HCT116 (cell line): ENCODE results near the gene BSPRY. TPM values are rescaled to one million over a fixed set of nuclear protein-coding genes. Genes with fewer than 3 reads are reported as not detected.

Experiments used
- ATAC-seq: fragments of 200-7000 bp; cut with Tn5 transposase; 2 replicates; pipeline ENCODE4 v1.9.1; 2020; ENCODE audit warnings: mild to moderate bottlenecking, moderate library complexity
- BruUV-seq: library from RNA; stranded (reverse); fragments of 400-500 nt; replicated peaks from 2 replicates; lab custom pipeline; 2021; lab: Mats Ljungman, UMichigan
- CTCF ChIA-PET: fragments of 300-600 bp; sonication (Branson Sonifier 250); formaldehyde crosslinking; loops from one replicate; lab custom pipeline; 2021; ENCODE audit warnings: antibody characterized with exemption; lab: Charles Lee
- POLR2A ChIA-PET: fragments of 300-600, 350-600 bp; sonication (Branson Sonifier 250); formaldehyde crosslinking; loops from one replicate; lab custom pipeline; 2021; ENCODE audit warnings: antibody characterized with exemption; lab: Charles Lee
- RAD21 ChIA-PET, 2 experiments: fragments of 300-600 bp; sonication (Branson Sonifier 250); formaldehyde crosslinking; loops; one replicate each; lab custom pipeline; 2023; ENCODE audit warnings: low total read pairs in 2 of 2; ENCODE audit not compliant: uncharacterized antibody in 2 of 2, unreplicated experiment in 2 of 2, low non-redundant PET in 1 of 2; lab: Charles Lee
- DNase-seq: peaks from one replicate; pipeline ENCODE4 v3.0.0-alpha.2; 2010; ENCODE audit warnings: low read depth, low spot score
- H2AFZ ChIP-seq: fragments of 200-600 bp; shearing (Covaris generic), sonication (generic); 2 replicates; pipeline ENCODE4 v1.6.1; 2017; ENCODE audit warnings: low read depth, mixed run types, mixed read lengths, antibody characterized with exemption, low read length; ENCODE audit not compliant: poor library complexity, severe bottlenecking
- H3K27ac ChIP-seq: 2 replicates; pipeline ENCODE4 v1.5.1; 2012; ENCODE audit warnings: low read depth, low read length
- H3K27me3 ChIP-seq: fragments of 200-600 bp; sonication (generic); 2 replicates; pipeline ENCODE4 v1.6.1; 2016; ENCODE audit warnings: mixed run types, low read length, mixed read lengths; ENCODE audit not compliant: insufficient read depth
- H3K36me3 ChIP-seq, 2 experiments: fragments of 200-500 bp in 1 of 2; fragments of 200-600 bp in 1 of 2; sonication (Bioruptor generic) in 1 of 2; sonication (generic) in 1 of 2; 2 replicates each; pipeline versions ENCODE4 v1.5.1 to v1.6.1; 2014 to 2016; ENCODE audit warnings: low read length in 2 of 2, inconsistent platforms in 1 of 2, mixed read lengths in 1 of 2, mixed run types in 1 of 2; ENCODE audit not compliant: insufficient read depth in 2 of 2, control insufficient read depth in 1 of 2
- H3K4me1 ChIP-seq, 2 experiments: fragments of 200-600 bp in 1 of 2; sonication (generic) in 1 of 2; 2 replicates each; pipeline versions ENCODE4 v1.5.1 to v1.6.1; 2012 to 2017; ENCODE audit warnings: low read length in 2 of 2, inconsistent platforms in 1 of 2, mild to moderate bottlenecking in 1 of 2, mixed read lengths in 1 of 2, mixed run types in 1 of 2, moderate library complexity in 1 of 2; ENCODE audit not compliant: insufficient read depth in 2 of 2, control insufficient read depth in 1 of 2
- H3K4me2 ChIP-seq: fragments of 200-600 bp; sonication (generic); 2 replicates; pipeline ENCODE4 v1.6.1; 2017; ENCODE audit warnings: mixed run types, low read length, mixed read lengths
- H3K4me3 ChIP-seq, 2 experiments: fragments of 200-600 bp in 1 of 2; sonication (generic) in 1 of 2; replicated peaks in 1 of 2; 2 replicates each; pipeline ENCODE4 v1.5.1; 2011 to 2016; ENCODE audit warnings: low read length in 2 of 2, control low read depth in 1 of 2, low read depth in 1 of 2, mild to moderate bottlenecking in 1 of 2, mixed read lengths in 1 of 2, mixed run types in 1 of 2
- H3K79me2 ChIP-seq: fragments of 200-600 bp; sonication (generic); 2 replicates; pipeline ENCODE4 v1.6.1; 2017; ENCODE audit warnings: mild to moderate bottlenecking, mixed run types, low read length, moderate library complexity, mixed read lengths; ENCODE audit not compliant: insufficient read depth
- H3K9ac ChIP-seq: fragments of 200-600 bp; sonication (generic); 2 replicates; pipeline ENCODE4 v1.6.1; 2016; ENCODE audit warnings: low read length, mixed read lengths
- H3K9me2 ChIP-seq: fragments of 200-600 bp; sonication (generic), shearing (Covaris generic); 2 replicates; pipeline ENCODE4 v1.6.1; 2017; ENCODE audit warnings: mixed run types, mild to moderate bottlenecking, moderate library complexity; ENCODE audit not compliant: insufficient read depth
- H3K9me3 ChIP-seq, 2 experiments: fragments of 200-500 bp in 1 of 2; fragments of 200-600 bp in 1 of 2; sonication (Bioruptor generic) in 1 of 2; sonication (generic) in 1 of 2; 2 replicates each; pipeline ENCODE4 v1.6.1; 2014 to 2017; ENCODE audit warnings: low read length in 2 of 2, mixed read lengths in 2 of 2, inconsistent platforms in 1 of 2, low read depth in 1 of 2, mild to moderate bottlenecking in 1 of 2, mixed run types in 1 of 2, moderate library complexity in 1 of 2; ENCODE audit not compliant: control insufficient read depth in 1 of 2, insufficient read depth in 1 of 2
- H4K20me1 ChIP-seq: fragments of 200-600 bp; sonication (generic), shearing (Covaris generic); 2 replicates; pipeline ENCODE4 v1.6.1; 2017; ENCODE audit warnings: mixed run types, mild to moderate bottlenecking, moderate library complexity; ENCODE audit not compliant: insufficient read depth
- CBX3 ChIP-seq: IDR thresholded peaks from 2 replicates; pipeline ENCODE4 v1.6.1; 2012; ENCODE audit warnings: low read depth
- CEBPB ChIP-seq: IDR thresholded peaks from 2 replicates; pipeline ENCODE4 v1.6.1; 2012; ENCODE audit warnings: low read depth
- CTCF ChIP-seq, 3 experiments: fragments of 200-600 bp in 1 of 3; sonication (generic) in 1 of 3; IDR thresholded peaks in 2 of 3; conservative IDR thresholded peaks in 1 of 3; 2 replicates each; pipeline ENCODE4 v1.5.1; 2012 to 2017; ENCODE audit warnings: low read depth in 2 of 3, low read length in 2 of 3, antibody characterized with exemption in 1 of 3, borderline replicate concordance in 1 of 3, control low read depth in 1 of 3, mild to moderate bottlenecking in 1 of 3, mixed read lengths in 1 of 3, mixed run types in 1 of 3, moderate library complexity in 1 of 3; ENCODE audit not compliant: insufficient read depth in 1 of 3
- EGR1 ChIP-seq: IDR thresholded peaks from 2 replicates; pipeline ENCODE4 v1.6.1; 2012; ENCODE audit warnings: low read depth
- ELF1 ChIP-seq: IDR thresholded peaks from 2 replicates; pipeline ENCODE4 v1.6.1; 2012; ENCODE audit warnings: low read depth, borderline replicate concordance
- EZH2phosphoT487 ChIP-seq: fragments of 200-600 bp; IDR thresholded peaks from 2 replicates; pipeline ENCODE4 v1.6.1; 2018; ENCODE audit warnings: antibody characterized with exemption, borderline replicate concordance
- FOSL1 ChIP-seq: IDR thresholded peaks from 2 replicates; pipeline ENCODE4 v1.6.1; 2012; ENCODE audit warnings: low read depth
- SIN3A ChIP-seq: IDR thresholded peaks from 2 replicates; pipeline ENCODE4 v1.6.1; 2012; ENCODE audit warnings: low read depth
- TCF7L2 ChIP-seq: IDR thresholded peaks from 2 replicates; pipeline ENCODE4 v1.7.0; 2011; ENCODE audit warnings: borderline replicate concordance, inconsistent platforms; ENCODE audit not compliant: insufficient read depth, insufficient read length; ENCODE audit errors: extremely low read depth
- ZBTB33 ChIP-seq: IDR thresholded peaks from 2 replicates; pipeline ENCODE4 v1.6.1; 2011; ENCODE audit warnings: mild to moderate bottlenecking, low read length, moderate library complexity; ENCODE audit not compliant: insufficient replicate concordance; ENCODE audit errors: extremely low read depth
- ZNF274 ChIP-seq: fragments of 200-500 bp; sonication (Bioruptor generic); IDR thresholded peaks from 2 replicates; pipeline ENCODE4 v1.6.1; 2014; ENCODE audit warnings: mild to moderate bottlenecking, low read depth, low read length, inconsistent platforms
- intact Hi-C: fragments of 100-400 bp; cut with micrococcal nuclease; formaldehyde crosslinking; loops from 2 replicates; pipeline ENCODE4 v1.10.0; 2022
- total RNA-seq: library from RNA; stranded (reverse); gene quantifications from one replicate; pipeline ENCODE4 v1.2.1, GENCODE V29; 2021; ENCODE audit not compliant: unreplicated experiment

The BSPRY gene
- total RNA-seq, 1 experiment from 2014 or later, result 22.7 TPM

- Histone ChIP-seq H3K36me3 (no peaks in the 10 kb centered on the region), H3K4me2 (no peak overlapping the region), H3K4me3 (no peak overlapping the region), H4K20me1 (no peaks in the 10 kb centered on the region), H3K4me1 (peaks cover 14 to 28% of the 10 kb centered on the region in 2 experiments), H3K27me3 (no peaks in the 10 kb centered on the region), H3K27ac (no peak overlapping the region), H3K9me2 (no peaks in the 10 kb centered on the region), H2AFZ (no peak overlapping the region), H3K9ac (no peak overlapping the region), H3K9me3 (no peaks in the 10 kb centered on the region), H3K79me2 (no peaks in the 10 kb centered on the region)
- intact Hi-C loops, result no loop called here
- ChIA-PET POLR2A (no interaction called here), RAD21 (no interaction called here), CTCF (no interaction called here)
- TF ChIP-seq SIN3A (no peak), CEBPB (no peak), ELF1 (no peak), EZH2phosphoT487 (no peak), ZNF274 (no peak), TCF7L2 (no peak), EGR1 (no peak), ZBTB33 (no peak), FOSL1 (no peak), CTCF (IDR thresholded peaks at IDR 0.05 in 2 of 3, conservative IDR thresholded peaks at IDR 0.05 in 1 of 3; ENCODE audit: borderline replicate concordance in 1 of 3, insufficient read depth in 1 of 3, low read depth in 2 of 3, low read length in 2 of 3) (no peak), CBX3 (no peak)
- ATAC-seq (no peak), DNase-seq (no peak)
- no TSS peak for BruUV-seq
Measured at GRCh38 chr9:113337714-113338113, 11.6 kb upstream of the BSPRY start.
